HG02885 (cell line): ENCODE results near the gene CDC73.
A peak's percentile ranks its signal among the peaks of the same experiment; 100 is the strongest.
"Not testable (repeated sequence)": the region's sequence is repeated elsewhere in the genome, so short reads cannot be mapped to it uniquely, and the experiment has no call there.

ENCODE experiments used
- ATAC-seq: cut with Tn5 transposase; IDR thresholded peaks from one replicate; pipeline ENCODE4 v1.9.1; 2021; ENCODE audit warnings: mild to moderate bottlenecking; ENCODE audit not compliant: unreplicated experiment, poor library complexity

Gene CDC73

DNA sequence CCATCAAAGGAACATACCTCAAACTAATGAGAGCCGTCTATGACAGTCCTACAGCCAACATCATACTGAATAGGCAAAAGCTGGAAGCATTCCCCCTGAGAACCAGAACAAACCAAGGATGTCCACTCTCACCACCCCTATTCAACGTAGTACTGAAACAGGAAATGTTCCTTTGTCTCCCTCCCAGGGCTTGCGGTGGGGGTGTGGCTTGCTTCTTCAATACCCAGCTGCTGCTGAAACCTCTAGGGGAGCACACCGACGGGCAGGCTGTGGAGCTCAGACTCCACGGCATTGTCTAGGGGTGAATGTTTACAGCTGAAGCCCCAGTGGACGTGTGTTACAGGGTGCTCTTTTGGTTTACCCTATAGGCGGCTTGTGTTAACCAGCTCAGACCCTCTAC is 95.1 kb downstream of the CDC73 start:
- ATAC-seq: peak; percentile 87

DNA sequence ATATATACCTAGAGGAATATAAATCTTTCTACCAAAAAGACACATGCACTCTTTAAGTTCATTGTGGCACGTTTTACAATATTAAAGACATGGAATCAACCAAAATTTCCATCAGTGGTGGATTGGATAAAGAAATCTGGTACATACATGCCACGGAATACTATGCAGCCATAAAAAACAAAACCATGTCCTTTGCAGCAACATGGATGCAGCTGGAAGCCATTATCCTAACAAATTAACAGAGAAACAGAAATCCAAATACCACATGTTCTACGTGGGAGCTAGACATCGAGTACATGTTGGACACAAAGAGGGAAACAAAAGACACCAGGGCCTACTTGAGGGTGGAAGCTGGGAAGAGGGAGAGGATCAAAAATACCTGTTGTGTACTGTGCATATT is 97.6 kb downstream of the CDC73 start:
- ATAC-seq: no peak

DNA sequence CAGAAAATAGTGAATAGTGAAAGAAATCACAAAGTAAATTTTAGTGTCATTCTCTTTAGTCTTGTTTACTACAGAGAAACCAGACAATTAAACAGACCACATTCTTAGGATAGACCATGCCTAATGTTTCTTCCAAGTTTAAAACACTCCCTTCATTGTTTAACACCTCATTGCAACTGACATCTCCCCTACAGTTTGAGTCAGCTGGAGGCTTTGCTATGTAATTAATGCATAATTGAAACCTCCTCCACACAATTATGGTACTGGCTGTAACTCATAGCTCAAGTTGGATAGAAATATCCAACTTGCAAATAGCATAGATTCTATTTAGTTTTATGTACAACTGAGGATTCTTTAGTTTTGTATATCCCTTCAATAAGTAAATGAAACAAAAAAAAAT is 99.8 kb downstream of the CDC73 start:
- no peak for ATAC-seq

DNA sequence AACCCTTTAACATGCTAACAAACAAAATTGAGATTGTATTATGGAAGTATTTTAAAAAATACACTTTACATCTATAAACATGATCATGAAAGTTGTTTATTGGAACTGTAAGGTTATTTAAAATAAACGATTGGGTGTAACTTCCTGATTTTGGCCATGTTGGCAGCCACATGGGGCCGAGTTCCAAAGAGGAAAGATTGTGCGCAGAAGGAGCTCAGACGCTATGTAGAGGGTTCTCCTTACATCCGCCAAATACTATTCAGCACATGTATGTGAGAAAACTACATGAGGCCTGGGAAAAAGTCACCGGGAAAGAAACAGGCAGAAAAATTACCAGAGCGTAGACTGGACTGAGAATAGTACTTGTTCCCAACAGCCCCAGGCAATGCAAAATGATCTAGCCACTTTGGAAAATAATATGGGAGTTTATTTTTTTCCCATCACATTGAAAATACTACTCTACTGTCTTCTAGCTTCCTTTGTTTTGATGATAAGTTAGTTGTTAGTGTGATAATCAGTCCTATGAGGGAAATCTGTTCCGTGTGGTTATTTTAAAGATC is 100.3 kb downstream of the CDC73 start:
- no peak for ATAC-seq

DNA sequence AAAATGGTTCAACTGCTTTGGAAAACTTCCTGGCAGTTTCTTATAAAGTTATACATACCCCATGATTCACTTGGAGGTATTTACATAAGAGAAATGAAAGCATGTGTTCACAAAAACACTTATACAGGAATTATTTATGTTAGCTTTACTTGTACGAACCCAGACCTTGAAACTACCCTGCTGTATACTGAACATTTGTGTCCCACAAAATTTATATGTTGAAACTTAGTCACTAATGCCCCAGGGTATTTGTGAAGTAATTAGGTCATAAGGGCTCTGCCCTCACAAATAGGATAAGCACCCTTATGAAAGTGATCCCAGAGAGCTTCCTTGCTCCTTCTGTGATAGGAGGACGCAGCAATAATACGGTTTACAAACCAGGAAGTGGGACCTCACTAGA is 107.3 kb downstream of the CDC73 start:
- no peak for ATAC-seq

DNA sequence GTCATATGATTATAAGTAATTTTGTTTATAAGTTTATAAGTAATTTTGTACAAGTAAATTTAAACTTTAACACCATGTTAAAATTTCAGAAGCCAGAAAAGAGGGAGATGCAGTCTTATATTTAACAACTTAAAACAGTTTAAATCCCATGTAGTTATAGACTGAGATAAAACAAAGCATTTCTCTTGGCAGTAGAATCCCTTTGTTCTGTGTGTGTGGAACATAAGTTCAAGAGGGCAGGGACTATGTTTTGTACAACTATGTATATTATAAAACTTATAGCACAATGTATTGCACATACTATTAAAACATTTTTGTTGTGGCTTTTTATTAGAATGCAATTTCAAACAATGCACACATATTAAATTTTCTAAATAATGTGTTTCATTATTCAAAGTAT is 109.3 kb downstream of the CDC73 start:
- not testable (repeated sequence) for ATAC-seq

DNA sequence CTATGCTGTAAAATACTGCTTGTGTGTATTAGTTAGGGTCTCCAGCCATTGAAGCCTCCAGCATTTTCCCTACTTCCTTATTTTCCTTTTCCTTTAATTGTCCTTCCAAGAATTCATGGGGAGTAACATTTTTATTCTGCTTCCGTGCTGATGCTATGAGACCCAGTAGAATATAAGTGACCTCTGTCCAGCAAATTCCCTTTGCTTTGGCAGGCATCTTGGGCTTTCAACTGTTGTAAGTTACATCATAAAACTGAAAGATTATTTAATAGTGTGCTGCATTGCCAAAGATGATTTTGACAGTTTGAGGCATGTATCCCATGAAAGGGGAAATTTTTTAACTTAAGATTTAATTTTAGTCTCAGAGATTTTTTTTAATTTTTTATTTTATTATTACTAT is 112.7 kb downstream of the CDC73 start:
- ATAC-seq: no peak

DNA sequence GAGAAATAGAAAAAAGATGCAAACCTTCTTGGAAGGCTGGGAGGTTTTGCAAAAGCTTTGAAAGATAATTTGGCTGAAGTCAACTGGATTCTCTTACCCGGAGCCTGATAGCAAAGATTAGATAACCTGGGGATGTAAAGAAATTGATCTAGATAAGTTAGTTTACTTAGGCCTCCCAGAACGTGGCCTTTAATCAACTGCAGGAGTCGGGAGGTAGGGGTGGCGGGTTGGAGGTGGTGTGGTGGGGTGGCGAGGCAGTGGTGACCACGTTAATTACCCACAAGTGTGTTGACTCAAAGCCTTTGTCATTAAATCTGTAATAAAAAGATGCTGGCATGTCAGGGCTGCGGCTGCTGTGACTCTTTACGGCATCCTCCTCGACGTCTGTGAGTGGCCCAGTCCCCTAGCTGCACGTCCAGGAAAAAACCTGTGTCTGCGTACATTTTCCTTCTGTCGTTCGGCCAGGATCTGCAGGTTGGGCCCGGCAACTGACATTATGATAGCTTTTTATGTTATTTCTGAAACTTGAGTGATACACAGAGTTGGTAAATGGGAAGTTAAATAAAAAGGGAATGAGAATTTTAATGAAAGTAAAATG is 115.6 kb downstream of the CDC73 start:
- ATAC-seq: no peak

DNA sequence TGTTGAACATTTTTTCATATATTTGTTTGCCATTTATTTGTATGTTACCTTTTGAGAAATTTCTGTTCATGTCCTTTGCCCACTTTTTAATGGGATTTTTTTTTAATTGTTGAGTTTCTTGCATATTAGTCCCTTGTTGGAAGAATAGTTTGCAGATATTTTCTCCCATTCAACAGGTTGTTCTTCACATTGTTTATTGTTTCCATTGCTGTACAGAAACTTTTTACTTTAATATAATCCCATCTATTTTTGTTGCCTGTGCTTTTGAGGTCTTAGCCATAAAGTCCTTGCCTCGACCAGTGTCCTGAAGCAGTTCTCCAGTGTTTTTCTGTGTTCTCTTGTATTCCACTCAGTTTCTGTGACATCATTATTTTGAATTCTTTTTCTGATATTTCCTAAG is 118.8 kb downstream of the CDC73 start:
- no peak for ATAC-seq

DNA sequence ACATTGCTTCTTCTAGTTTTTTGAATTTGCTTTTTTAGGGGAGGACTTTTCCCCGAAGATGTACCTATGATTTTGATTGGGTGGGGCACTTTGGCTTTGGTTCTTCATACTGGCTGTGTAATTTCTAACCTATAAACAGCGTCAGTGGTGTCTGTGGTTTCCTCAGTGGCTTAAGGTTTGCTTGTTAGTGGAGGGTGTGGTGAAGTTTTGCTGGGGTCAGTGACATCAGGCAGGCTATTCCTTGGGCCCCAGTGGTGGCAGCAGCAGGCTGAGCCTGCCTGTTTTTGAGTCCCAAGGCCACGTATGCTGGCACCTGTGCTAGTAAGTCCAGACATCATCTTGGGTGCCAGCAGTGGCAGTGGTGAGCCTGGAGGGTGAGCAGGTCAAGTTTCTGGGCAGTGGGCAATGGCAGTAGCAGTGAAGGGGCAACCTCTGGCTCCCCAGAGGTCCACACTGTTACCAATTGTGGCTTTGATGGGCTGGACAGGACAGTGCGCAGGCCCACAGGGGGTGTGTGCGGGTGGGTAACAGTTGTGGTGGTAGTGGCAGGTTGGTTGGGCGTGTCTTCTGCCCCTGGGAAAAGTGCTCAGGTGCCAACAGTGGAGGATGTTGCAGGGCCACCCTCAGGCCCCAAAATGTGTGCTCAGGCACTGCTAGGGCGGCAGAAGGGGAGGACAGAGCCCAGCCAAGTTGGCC is 119.4 kb downstream of the CDC73 start:
- peak; percentile 66 for ATAC-seq

DNA sequence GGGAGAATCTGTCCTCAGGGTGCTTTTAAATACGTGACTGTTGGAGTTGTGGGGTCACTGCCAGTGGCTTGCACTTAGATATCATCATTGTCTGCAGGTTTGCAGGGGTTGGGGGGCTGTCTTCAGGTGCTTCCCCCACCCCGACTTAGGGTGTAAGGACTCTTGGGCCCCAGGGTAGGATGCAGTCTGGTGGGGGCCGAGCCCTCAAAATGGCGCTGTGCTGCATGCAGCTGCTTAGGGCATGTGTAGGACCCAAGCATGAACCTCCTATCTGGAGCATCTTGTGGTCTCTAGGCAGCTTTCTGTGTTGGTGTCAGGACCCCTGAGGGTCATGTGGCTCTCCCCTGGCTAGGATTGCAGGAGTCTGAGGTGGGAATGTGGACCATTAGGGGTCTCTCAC is 120.2 kb downstream of the CDC73 start:
- no peak for ATAC-seq

DNA sequence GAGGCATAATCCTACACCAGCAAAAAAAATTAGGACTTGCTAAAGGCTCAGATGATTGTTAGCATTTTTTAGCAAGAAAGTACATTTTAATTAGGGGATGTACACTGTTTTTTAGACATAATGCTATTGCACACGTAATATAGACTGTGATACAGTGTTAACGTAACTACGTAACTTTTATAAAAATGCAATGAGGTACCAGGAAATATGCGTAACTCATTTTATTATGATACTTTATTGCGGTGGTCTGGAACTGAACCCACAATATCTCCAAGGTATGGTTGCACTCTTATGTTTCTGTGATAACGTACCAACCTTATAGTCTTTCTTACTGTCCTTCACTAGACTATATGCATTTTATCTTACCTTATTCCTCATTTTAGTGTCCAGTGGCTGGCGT is 127.4 kb downstream of the CDC73 start:
- ATAC-seq: no peak

DNA sequence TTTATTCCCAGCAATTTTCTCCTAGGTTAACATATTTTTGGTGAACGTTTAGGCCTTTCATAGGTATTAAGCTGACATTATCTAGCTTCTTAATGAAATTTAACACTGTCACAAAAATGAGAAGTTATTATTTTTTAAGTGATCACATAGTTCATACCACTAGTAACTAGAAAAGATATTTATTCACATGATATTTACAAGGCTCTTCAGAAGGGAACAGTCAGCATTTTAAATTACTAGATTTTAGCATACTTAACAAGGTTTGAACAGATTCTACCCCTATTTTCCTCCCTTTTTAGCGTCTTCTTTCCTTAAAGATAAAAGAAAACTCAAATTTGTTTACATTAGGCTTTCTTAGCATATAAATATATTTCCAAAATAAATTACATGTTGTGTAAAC is 130.1 kb downstream of the CDC73 start:
- ATAC-seq: no peak

DNA sequence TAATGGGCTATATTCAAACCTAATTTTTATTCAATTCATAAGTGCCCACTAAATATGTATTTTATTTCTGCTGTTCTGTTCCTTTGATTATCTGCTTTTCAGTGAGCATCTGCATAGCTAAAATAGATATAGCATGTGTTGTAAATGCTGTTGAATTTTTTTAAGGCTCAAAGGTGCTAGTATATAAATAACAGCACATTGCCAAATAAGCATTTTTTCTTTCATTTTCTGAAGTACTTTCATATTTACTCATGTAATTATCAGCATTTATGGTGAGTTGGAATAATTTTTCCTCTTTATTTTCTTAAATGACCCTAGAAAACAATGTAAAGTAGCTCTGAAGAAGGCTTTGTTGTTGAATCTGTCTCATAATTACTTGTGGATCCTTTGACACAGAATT is 134.2 kb downstream of the CDC73 start:
- ATAC-seq: peak; percentile 51

DNA sequence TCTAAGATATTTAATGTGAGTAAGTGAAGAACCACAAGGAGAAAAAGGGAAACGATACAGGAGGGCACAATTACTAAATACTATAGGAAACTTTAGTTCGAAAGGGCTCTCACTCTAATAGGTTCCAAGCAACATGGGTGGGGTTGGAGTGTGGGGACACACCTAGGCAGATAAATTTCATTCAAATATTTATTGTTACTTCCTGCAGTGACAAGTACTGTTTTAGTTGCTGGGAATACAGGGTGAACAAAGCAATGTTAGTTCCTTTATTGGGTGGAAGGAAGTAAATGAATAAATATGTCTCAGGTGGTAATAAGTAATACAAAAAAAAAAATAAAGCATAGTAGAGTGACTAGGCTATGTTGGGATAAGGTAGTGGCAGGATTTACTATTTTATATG is 137.8 kb downstream of the CDC73 start:
- no peak for ATAC-seq

DNA sequence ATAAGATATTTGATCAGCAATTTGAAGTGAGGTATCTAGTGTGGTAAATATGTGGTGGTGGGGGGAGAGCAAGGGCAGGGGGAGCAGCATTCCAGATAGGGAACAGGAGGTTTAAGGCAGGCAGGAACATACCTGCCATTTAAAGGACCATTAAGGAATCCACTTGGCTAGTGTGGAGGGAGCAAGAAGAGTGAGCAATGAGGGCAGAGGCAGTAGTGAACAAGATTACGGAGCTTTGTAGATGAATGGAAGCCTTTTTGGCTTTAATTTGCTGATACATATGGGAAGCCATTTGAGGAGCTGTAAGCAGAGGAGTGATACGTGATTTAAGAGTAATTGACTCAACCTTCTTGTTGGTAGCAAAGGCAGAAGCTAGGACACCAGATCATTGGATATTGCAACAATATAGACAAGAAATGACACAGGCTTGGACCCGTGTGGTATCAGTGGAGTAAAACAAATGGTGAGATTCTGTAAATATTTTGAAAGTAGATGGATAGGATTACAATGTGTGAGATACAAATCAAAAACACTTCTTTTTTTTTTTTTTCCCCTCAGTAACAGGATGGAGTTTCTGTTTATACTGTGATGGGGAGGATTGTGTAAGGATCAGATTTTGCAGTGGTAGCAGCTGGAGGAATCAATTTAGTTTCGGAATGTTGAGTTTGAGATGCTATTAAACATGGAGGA is 138.4 kb downstream of the CDC73 start:
- no peak for ATAC-seq

DNA sequence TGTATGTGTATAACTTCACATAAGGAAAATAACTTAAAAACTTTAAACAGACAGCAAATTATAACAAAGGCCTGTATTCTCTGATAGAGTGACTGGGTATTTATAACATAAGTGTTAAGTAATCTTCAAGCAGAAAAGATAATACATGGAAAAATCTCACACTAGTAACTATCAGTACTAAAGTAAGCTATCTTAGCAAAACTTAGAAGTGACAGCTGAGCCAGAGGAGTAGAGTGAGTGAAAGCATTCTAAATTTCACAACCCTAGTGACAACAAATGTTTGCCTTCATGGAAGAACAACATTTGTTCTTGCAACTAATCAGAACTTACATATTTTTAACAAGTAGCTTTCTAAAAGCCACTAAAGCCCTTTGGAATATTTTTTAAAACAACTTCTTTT is 139.1 kb downstream of the CDC73 start:
- no peak for ATAC-seq

DNA sequence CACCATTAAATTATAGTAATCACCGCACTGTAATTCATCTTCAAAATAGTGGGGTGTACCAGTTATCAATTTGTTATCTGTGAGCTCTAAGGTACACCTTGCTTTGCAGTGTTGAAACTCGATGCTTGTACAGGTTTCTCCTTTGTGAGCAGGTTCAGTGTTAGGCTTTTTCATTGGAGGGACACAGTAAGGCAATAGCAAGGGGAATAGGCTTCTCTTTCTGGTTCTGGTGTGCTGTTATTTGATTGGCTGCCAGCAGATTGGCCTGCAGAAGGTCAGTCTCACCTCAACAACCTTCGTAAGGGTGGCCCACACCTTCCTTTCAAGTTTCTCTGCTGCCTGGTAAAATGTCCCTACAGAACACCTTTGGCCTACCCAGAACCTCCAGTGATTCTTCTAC is 140.8 kb downstream of the CDC73 start:
- no peak for ATAC-seq

DNA sequence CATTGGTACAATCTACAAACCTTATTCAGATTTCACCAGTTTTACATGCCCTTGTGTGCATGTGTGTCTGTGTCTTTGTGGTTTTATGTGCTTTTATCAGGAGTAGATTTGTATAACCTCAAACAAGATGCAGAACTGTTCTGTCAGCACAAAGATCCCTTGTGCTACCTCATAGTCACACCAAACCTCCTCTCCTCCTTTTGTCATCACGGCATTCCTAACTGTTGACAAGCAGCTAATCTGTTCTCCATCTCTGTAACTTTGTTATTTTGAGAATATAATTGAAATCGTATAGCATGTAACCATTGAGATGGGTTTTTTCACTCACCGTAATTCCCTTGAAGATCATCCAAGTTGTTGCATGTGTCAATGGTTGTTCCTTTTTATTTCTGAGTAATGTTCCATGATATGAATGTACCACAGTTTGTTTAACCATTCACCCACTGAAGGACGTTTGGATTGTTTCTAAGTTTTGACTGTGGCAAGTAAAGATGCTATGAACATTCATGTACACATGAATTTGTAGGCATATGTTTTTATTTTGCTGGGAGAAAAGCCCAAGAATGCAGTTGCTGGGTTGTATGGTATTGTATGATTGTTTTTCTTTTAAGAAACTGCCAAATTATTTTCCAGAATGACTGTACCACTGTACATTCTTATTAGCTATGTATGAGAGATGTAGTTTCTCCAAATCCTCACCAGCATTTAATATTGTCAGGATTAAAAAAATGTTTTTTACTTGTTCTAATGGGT is 142.7 kb downstream of the CDC73 start:
- no peak for ATAC-seq

DNA sequence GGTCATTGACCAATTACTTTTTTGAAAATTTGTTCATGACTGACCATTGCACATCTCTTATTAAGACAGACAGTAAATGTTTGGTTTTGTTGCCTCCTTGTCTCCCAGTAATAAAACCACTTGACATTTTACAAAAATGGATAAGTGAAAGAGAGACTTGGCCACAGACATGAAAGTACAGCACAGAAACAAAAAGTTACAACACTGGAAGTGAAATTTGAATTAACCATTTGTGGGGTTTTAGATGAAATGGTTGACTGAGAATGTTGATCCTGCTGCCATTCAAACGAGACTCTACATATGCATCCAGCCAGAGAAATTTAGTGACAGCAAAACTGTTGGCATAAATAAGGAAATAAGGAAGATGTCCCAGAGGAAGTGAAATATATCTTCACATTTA is 143.9 kb downstream of the CDC73 start:
- ATAC-seq: peak; percentile 48

DNA sequence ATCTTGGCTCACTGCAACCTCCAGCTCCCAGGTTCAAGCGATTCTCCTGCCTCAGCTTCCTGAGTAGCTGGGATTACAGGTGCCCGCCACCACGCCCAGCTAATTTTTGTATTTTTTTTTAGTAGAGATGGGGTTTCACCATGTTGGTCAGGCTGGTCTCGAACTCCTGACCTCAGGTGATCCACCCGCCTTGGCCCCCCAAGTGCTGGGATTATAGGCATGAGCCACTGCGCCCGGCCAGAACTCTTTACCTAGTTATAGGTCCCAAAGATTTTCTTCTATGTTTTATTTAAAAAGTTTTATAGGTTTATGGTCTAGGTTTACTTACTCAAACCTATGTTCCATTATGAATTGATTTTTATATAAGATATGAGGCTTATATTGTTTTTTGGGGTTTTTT is 145.0 kb downstream of the CDC73 start:
- ATAC-seq: not testable (repeated sequence)
